PC-9 (cell line): ENCODE measurements around the gene KCNE2. TPM values are rescaled to one million over a fixed set of nuclear protein-coding genes. Genes with fewer than 3 reads are reported as not detected.
"Not testable (repeated sequence)": the region's sequence is repeated elsewhere in the genome, so short reads cannot be mapped to it uniquely, and the experiment has no call there.

Experiments used
- BruUV-seq: library from RNA; stranded (reverse); fragments of 400-500 nt; replicated peaks from 2 replicates; lab custom pipeline; 2021; lab: Mats Ljungman, UMichigan
- CTCF ChIA-PET: fragments of 300-600 bp; sonication (Branson Sonifier 250); formaldehyde crosslinking; loops from one replicate; lab custom pipeline; 2022; ENCODE audit warnings: antibody characterized with exemption; lab: Charles Lee
- POLR2A ChIA-PET: fragments of 300-600 bp; sonication (Branson Sonifier 250); formaldehyde crosslinking; loops from one replicate; lab custom pipeline; 2022; ENCODE audit warnings: antibody characterized with exemption; ENCODE audit not compliant: unreplicated experiment; lab: Charles Lee
- DNase-seq, 2 experiments: peaks; one replicate each; pipeline versions ENCODE4 v3.0.0 to v3.0.0-alpha.2; 2015 to 2022; ENCODE audit warnings: mixed read lengths in 1 of 2
- H2AFZ ChIP-seq: fragments of 200-600 bp; sonication (generic); 2 replicates; pipeline ENCODE4 v1.8.1; 2017; ENCODE audit warnings: antibody characterized with exemption
- H3F3A ChIP-seq: fragments of 200-600 bp; sonication (generic); 2 replicates; pipeline ENCODE4 v1.8.1; 2017; ENCODE audit warnings: antibody characterized with exemption, mild to moderate bottlenecking, low read depth; ENCODE audit not compliant: insufficient read depth
- H3K27ac ChIP-seq: fragments of 200-600 bp; sonication (generic); 2 replicates; pipeline ENCODE4 v1.6.1; 2016; ENCODE audit warnings: mixed run types
- H3K27me3 ChIP-seq: fragments of 200-600 bp; sonication (generic); 2 replicates; pipeline ENCODE4 v1.6.1; 2016; ENCODE audit warnings: low read depth, mixed run types; ENCODE audit not compliant: insufficient read depth
- H3K36me3 ChIP-seq: fragments of 200-600 bp; sonication (generic); 2 replicates; pipeline ENCODE4 v1.6.1; 2016; ENCODE audit warnings: low read depth, mixed run types
- H3K4me1 ChIP-seq: fragments of 200-600 bp; sonication (generic); replicated peaks from 2 replicates; pipeline ENCODE4 v1.6.1; 2016; ENCODE audit warnings: mixed run types; ENCODE audit not compliant: insufficient read depth
- H3K4me2 ChIP-seq: fragments of 200-600 bp; sonication (generic); 2 replicates; pipeline ENCODE4 v1.6.1; 2017; ENCODE audit warnings: mixed run types
- H3K4me3 ChIP-seq: fragments of 200-600 bp; sonication (generic); 2 replicates; pipeline ENCODE4 v1.6.1; 2016; ENCODE audit warnings: mixed run types
- H3K79me2 ChIP-seq: fragments of 200-600 bp; sonication (generic); 2 replicates; pipeline ENCODE4 v1.6.1; 2017; ENCODE audit warnings: low read depth, mixed run types
- H3K9me2 ChIP-seq: fragments of 200-600 bp; sonication (generic); 2 replicates; pipeline ENCODE4 v1.8.1; 2017; ENCODE audit warnings: mild to moderate bottlenecking; ENCODE audit not compliant: insufficient read depth
- H3K9me3 ChIP-seq: fragments of 200-600 bp; sonication (generic); 2 replicates; pipeline ENCODE4 v1.8.1; 2016; ENCODE audit warnings: low read depth; ENCODE audit not compliant: insufficient read depth
- H4K20me1 ChIP-seq: fragments of 200-600 bp; sonication (generic); 2 replicates; pipeline ENCODE4 v1.8.1; 2017; ENCODE audit not compliant: insufficient read depth
- intact Hi-C: fragments of 100-400 bp; cut with micrococcal nuclease; formaldehyde crosslinking; loops from one replicate; pipeline ENCODE4 v1.10.0; 2022; ENCODE audit not compliant: unreplicated experiment
- total RNA-seq: library from RNA; stranded (reverse); gene quantifications from 2 replicates; pipeline ENCODE4 v1.2.3, GENCODE V29; 2021

The KCNE2 gene
- total RNA-seq, 1 experiment from 2014 or later, result not detected

GRCh38 chr21:34417448-34418077 is 53.8 kb downstream of the KCNE2 start:
- H3K4me3 ChIP-seq, H3K79me2 ChIP-seq, H4K20me1 ChIP-seq, DNase-seq, H3K4me1 ChIP-seq, H3F3A ChIP-seq, intact Hi-C loops, POLR2A ChIA-PET, CTCF ChIA-PET, H3K36me3 ChIP-seq, H3K27ac ChIP-seq, H3K4me2 ChIP-seq, H3K27me3 ChIP-seq, H2AFZ ChIP-seq, BruUV-seq, H3K9me2 ChIP-seq, H3K9me3 ChIP-seq: not testable (repeated sequence)

Other genes starting within 250 kb of the KCNE2 start
- gene SMIM11, start 11.5 kb downstream of the KCNE2 start, total RNA-seq, result 3.1 and 18.1 TPM in 2 replicates
- not detected in 2 replicates for gene SMIM34, start 59.9 kb downstream of the KCNE2 start, total RNA-seq
- gene KCNE1, start 148.2 kb downstream of the KCNE2 start, total RNA-seq, result 0.31 and 0.45 TPM in 2 replicates